HG02840 (cell line): ENCODE results near the gene TNKS1BP1.

Source experiments
- ATAC-seq: cut with Tn5 transposase; IDR thresholded peaks from one replicate; pipeline ENCODE4 v1.9.1; 2021; ENCODE audit warnings: mild to moderate bottlenecking, moderate library complexity, moderate number of reproducible peaks; ENCODE audit not compliant: unreplicated experiment, low FRiP score

TNKS1BP1 gene

GRCh38 chr11:57312511-57313021 is 12.2 kb downstream of the TNKS1BP1 start:
- no peak for ATAC-seq

DNA sequence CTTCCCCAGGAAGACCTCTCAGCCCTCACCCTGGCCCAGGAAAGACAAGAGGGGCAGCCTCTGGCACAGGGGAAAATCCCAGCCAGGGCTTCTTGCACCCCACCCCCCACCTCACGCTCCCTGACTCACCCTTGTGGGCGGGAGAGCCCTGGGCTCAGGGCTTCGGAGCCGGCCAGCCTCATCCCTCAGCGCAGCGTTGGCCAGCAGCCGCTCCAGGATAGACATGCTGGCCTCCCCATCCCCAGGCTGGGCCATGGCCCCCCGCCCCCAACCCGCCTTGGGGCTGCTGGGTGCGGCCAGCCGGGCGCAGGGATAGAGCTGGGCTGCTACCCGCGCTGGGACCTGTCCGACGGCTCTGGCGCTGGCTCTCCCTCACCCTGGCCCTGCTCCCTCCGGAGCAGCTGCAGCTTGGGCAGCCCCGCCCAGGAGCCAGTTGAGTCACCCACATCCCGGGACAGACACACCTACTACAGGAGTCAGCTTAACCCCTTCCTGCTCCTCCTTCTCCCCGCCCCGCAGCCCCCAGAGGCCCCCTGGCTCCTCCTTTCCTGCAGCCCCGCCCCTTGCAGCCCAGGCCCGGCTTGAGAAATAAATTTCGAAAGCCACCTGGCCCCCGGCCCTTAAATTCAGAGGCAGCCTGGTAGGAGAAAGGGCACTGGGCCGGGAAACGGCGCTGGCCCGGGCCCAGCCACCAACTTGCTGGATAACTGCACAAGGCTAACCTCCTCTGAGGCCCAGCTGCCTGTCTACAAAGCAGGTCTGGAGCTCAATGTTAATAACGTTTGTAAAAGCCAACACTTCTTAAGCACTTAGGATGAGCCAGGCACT is 13.4 kb downstream of the TNKS1BP1 start:
- ATAC-seq: peak; percentile 96

GRCh38 chr11:57310630-57311086 is 14.1 kb downstream of the TNKS1BP1 start:
- no peak for ATAC-seq

GRCh38 chr11:57310091-57310490 is 14.7 kb downstream of the TNKS1BP1 start:
- no peak for ATAC-seq

- no peak for ATAC-seq
Observed at GRCh38 chr11:57309106-57310059, 15.4 kb downstream of the TNKS1BP1 start.

GRCh38 chr11:57308426-57309060 is 16.2 kb downstream of the TNKS1BP1 start:
- no peak for ATAC-seq

DNA sequence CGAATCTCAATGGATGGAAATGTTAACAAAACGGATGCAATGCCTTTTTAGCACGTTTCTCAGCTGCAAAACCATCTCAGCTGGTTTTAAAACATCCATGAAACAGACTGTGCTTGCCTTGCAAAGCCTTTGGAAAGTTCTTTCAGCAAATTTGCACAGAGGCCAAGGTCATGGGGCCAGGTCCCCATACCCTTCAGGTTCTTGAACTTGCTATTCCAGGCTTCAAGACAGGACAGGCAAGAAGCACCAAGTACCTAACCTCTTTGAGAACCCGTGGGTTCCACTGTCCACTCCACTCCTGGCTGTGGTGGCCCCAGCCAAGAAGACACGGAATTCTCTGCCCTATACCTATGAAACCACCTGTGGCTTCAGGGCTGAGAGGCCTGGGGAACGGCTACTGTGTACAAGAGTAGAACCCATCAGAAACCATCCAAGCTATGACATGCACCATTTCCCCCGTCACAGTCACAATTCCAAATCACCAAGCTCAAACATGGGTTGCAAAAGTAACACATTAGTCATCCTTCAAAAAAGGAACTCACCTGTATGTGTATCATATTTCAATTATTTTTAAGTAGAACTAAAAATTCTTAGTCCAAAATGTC is 17.0 kb downstream of the TNKS1BP1 start:
- no peak for ATAC-seq

DNA sequence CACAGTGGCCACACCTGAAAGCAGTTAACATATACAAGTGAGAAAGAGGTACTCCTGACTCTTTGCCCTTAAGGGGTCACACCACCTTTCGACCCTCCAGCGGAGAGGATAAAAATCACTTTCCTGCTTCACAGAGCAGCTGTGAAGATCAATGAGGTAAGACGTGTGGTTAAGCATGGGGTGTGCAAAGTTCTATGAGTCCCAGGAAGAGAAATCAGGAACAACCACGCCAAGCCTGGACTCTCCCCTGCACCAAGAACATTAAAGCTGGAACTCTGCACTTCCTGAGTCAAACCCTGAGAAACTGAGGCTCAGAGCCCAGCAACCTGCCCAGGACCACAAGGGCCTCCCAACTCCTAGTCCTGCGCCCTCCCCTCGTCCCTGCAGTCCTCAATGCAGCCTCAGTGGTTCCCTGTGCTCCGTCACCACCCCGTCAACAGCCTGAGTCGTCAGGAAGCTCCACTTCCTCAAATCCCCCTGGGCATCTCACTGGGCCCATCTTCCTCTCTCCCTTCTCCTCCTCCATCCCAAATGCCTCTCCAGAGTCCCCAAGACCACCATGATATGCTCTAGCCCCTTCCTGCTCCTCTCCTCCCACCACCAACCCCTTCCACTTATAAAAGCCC is 17.7 kb downstream of the TNKS1BP1 start:
- ATAC-seq: no peak

- ATAC-seq: no peak
Observed at GRCh38 chr11:57306161-57306876, 18.4 kb downstream of the TNKS1BP1 start.

GRCh38 chr11:57305523-57305922 is 19.2 kb downstream of the TNKS1BP1 start:
- no peak for ATAC-seq

GRCh38 chr11:57303990-57304579 is 20.7 kb downstream of the TNKS1BP1 start:
- ATAC-seq: no peak

GRCh38 chr11:57303280-57303989 is 21.3 kb downstream of the TNKS1BP1 start:
- no peak for ATAC-seq

- ATAC-seq: no peak
Observed at GRCh38 chr11:57302489-57302888, 22.3 kb downstream of the TNKS1BP1 start.

DNA sequence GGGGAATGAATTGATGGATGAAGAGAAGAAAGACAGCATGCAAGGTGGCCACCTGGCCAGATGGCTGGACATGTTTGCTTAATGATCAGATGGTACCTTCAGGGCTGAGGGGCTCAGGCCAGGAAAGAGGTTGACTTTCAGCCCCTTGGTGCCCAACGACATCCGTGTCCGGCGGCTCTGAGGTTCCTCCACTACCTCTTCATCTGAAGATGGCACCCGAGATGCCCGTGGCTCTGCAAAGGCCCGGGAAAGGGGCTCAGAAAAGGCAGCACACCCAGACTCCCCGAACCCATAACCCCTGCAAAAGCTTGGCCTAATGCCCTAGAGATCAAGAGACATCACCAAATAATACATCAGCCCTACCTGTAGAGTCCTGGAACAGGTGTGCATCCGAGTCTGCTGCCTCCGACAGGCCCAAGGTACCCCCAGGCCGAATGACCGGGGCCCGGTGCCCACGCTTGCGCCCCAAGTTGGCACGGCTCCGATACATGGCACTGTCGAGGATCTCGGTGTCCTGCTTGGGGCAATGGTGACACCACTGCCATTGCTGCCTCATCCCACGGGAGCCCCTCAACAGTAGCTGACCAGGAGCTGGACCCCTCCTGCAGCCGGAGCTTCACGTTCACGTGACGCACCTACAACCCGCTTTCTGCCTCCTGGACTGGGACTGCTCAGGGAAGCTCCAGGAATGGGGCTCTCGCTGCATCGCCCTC is 22.9 kb downstream of the TNKS1BP1 start:
- ATAC-seq: no peak

GRCh38 chr11:57300785-57301184 is 24.0 kb downstream of the TNKS1BP1 start:
- ATAC-seq: no peak

GRCh38 chr11:57299150-57299737 is 25.5 kb downstream of the TNKS1BP1 start:
- ATAC-seq: no peak

GRCh38 chr11:57297221-57297620 is 27.5 kb downstream of the TNKS1BP1 start:
- ATAC-seq: no peak
